Natural killer cell (primary cell): Measurements from ENCODE around the gene SCT. TPM values are rescaled to one million over a fixed set of nuclear protein-coding genes. Genes with fewer than 3 reads are reported as not detected.

Experiments used
- ATAC-seq, 3 donors: fragments of 150-1000 bp in 2 of 3; fragments of 200-7000 bp in 1 of 3; cut with Tn5 transposase; 1 replicate in 1 of 3; 2 replicates in 2 of 3; pipeline ENCODE4 v1.10.0; 2021; ENCODE audit warnings: mild to moderate bottlenecking in 2 of 3, moderate library complexity in 2 of 3
- DNase-seq, 2 donors: peaks; one replicate each; pipeline versions ENCODE4 v3.0.0 to v3.0.0-alpha.2; 2013 to 2021; ENCODE audit warnings: mixed read lengths in 1 of 2
- H3K27ac ChIP-seq: one replicate; pipeline ENCODE4 v1.5.1; 2013; ENCODE audit warnings: mild to moderate bottlenecking, low read length
- H3K27me3 ChIP-seq: one replicate; pipeline ENCODE4 v1.6.1; 2013; ENCODE audit warnings: low read length; ENCODE audit not compliant: control insufficient read depth, insufficient read depth
- H3K36me3 ChIP-seq: one replicate; pipeline ENCODE4 v1.6.1; 2013; ENCODE audit warnings: low read length; ENCODE audit not compliant: control insufficient read depth, insufficient read depth
- H3K4me1 ChIP-seq: one replicate; pipeline ENCODE4 v1.6.1; 2013; ENCODE audit warnings: low read length; ENCODE audit not compliant: control insufficient read depth, insufficient read depth
- H3K4me3 ChIP-seq: one replicate; pipeline ENCODE4 v1.5.1; 2013; ENCODE audit warnings: low read length
- H3K9me3 ChIP-seq: one replicate; pipeline ENCODE4 v1.6.1; 2013; ENCODE audit warnings: low read length; ENCODE audit not compliant: control insufficient read depth, insufficient read depth
- H3K27ac Mint-ChIP-seq, 2 donors: one replicate each; pipeline ENCODE4 v1.8.0; 2022; ENCODE audit warnings: mild to moderate bottlenecking in 2 of 2, mixed read lengths in 2 of 2, moderate library complexity in 1 of 2
- H3K27me3 Mint-ChIP-seq, 2 donors: one replicate each; pipeline ENCODE4 v1.8.0; 2022; ENCODE audit warnings: low read depth in 2 of 2, mixed read lengths in 2 of 2
- H3K36me3 Mint-ChIP-seq: one replicate; pipeline ENCODE4 v1.8.0; 2022; ENCODE audit warnings: mixed read lengths
- H3K4me1 Mint-ChIP-seq, 2 donors: one replicate each; pipeline ENCODE4 v1.8.0; 2022; ENCODE audit warnings: mixed read lengths in 2 of 2
- H3K4me3 Mint-ChIP-seq: one replicate; pipeline ENCODE4 v1.8.0; 2022; ENCODE audit warnings: mild to moderate bottlenecking, moderate library complexity, mixed read lengths
- H3K9me3 Mint-ChIP-seq, 2 donors: one replicate each; pipeline ENCODE4 v1.8.0; 2022; ENCODE audit warnings: mixed read lengths in 2 of 2
- CTCF ChIP-seq: fragments of 200-600 bp; IDR thresholded peaks from one replicate; pipeline ENCODE4 v1.8.0; 2022; ENCODE audit warnings: antibody characterized with exemption
- WGBS: methylation state at CpG from one replicate; pipeline ENCODE4 v1.1.7; 2013; ENCODE audit warnings: missing lambda C conversion rate; ENCODE audit not compliant: insufficient coverage; 5-methylcytosine and 5-hydroxymethylcytosine counted together
- intact Hi-C: fragments of 100-400 bp; cut with micrococcal nuclease; formaldehyde crosslinking; loops from one replicate; pipeline ENCODE4 v1.14.2; 2022
- total RNA-seq, 4 donors: library from RNA; stranded (reverse); fragments of 120-200 nt in 1 of 4; gene quantifications; one replicate each; pipeline versions ENCODE4 v1.2.3 to v1.2.4, GENCODE V29; 2013 to 2022

Gene SCT
- total RNA-seq, 3 donors from 2014 or later (not counting 1 experiment from before 2014, with no cell fraction given) = not detected

DNA sequence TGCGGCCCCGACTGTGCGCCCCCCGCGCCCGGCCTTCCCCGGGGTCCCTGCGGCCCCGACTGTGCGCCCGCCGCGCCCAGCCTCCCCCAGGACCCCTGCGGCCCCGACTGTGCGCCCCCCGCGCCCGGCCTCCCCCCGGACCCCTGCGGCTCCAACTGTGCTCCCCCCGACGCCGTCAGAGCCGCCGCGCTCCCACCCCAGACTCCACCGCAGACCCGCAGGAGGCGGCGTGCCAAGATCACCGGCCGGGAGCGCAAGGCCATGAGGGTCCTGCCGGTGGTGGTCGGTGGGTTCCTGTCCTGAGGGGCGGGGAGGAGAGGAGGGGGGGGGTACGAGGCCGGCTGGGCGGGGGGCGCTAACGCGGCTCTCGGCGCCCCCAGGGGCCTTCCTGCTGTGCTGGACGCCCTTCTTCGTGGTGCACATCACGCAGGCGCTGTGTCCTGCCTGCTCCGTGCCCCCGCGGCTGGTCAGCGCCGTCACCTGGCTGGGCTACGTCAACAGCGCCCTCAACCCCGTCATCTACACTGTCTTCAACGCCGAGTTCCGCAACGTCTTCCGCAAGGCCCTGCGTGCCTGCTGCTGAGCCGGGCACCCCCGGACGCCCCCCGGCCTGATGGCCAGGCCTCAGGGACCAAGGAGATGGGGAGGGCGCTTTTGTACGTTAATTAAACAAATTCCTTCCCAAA, 13.2 kb upstream of the SCT start:
- Histone ChIP-seq H3K36me3 (peaks cover 6% of the 10 kb centered on the region), H3K27ac (no peak overlapping the region), H3K27me3 (peaks cover 16% of the 10 kb centered on the region), H3K4me3 (no peak overlapping the region), H3K9me3 (peaks cover 4% of the 10 kb centered on the region), H3K4me1 (peaks cover 21% of the 10 kb centered on the region)
- peak overlapping the region in 1 of 2 donors; percentile 36 for H3K27ac Mint-ChIP-seq
- H3K4me3 Mint-ChIP-seq = peak overlapping the region; percentile 56
- ATAC-seq (peak; percentile 44 to 55 (median 46)), DNase-seq (no peak)
- 5% methylated on average over 67 of the region's 69 CpGs for WGBS
- intact Hi-C loops = no loop called here
- peaks cover 8 to 24% of the 10 kb centered on the region in 2 donors for H3K27me3 Mint-ChIP-seq
- no peak for TF ChIP-seq CTCF
- peaks cover 5 to 19% of the 10 kb centered on the region in 2 donors for H3K4me1 Mint-ChIP-seq
- H3K36me3 Mint-ChIP-seq = no peaks in the 10 kb centered on the region
- H3K9me3 Mint-ChIP-seq = no peaks in the 10 kb centered on the region

GRCh38 chr11:639332-639955, 12.5 kb upstream of the SCT start:
- H3K27ac ChIP-seq = no peak overlapping the region
- peaks cover 4% of the 10 kb centered on the region for H3K9me3 ChIP-seq
- no peaks in the 10 kb centered on the region for H3K9me3 Mint-ChIP-seq
- H3K36me3 Mint-ChIP-seq = no peaks in the 10 kb centered on the region
- no peak for TF ChIP-seq CTCF
- H3K4me1 ChIP-seq = peaks cover 21% of the 10 kb centered on the region
- H3K4me3 ChIP-seq = no peak overlapping the region
- no peak for DNase-seq
- intact Hi-C loops = no loop called here
- H3K4me1 Mint-ChIP-seq = peaks cover 5 to 19% of the 10 kb centered on the region in 2 donors
- 7% methylated on average over 80 of the region's 80 CpGs for WGBS
- peak in 2 of 3 donors; percentile 25 to 30 for ATAC-seq
- H3K4me3 Mint-ChIP-seq = no peak overlapping the region
- H3K27ac Mint-ChIP-seq = no peak overlapping the region
- H3K27me3 Mint-ChIP-seq = peaks cover 8 to 24% of the 10 kb centered on the region in 2 donors
- peaks cover 16% of the 10 kb centered on the region for H3K27me3 ChIP-seq
- H3K36me3 ChIP-seq = peaks cover 6% of the 10 kb centered on the region

DNA sequence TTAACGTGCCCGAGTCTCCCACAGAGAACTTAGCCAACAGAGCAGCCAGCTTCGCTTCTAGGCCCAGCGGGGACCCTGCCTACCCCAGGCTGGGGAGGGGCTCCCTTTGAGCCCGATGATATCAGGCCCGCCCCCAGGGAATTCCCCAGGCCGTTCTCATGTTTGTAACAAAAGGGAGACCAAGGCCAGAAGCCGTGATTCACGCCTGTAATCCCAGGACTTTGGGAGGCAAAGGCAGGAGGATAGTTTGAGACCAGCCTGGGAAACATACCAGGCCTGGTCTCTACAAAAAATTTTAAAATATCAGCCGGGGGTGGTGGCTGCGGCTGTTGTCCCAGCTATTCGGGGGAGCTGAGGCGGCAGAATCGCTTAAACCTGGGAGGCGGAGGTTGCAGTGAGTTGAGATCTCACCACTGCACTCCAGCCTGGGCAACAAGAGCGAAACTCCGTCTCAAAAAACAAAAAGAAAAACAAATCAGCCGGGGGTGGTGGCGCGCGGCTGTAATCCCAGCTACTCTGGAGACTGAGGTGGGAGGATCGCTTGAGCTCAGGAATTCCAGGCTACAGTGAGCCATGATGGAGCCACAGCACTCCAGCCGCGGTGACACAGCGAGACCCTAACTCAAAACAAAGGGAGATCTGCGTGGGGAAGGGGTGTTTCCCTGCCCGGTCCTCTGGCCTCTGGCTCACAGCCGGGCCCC, 11.8 kb upstream of the SCT start:
- Histone ChIP-seq H3K4me3 (no peak overlapping the region), H3K4me1 (peaks cover 21% of the 10 kb centered on the region), H3K9me3 (peaks cover 4% of the 10 kb centered on the region), H3K27me3 (peaks cover 16% of the 10 kb centered on the region), H3K36me3 (peaks cover 4% of the 10 kb centered on the region), H3K27ac (no peak overlapping the region)
- ATAC-seq (no peak), DNase-seq (peak in 1 of 2 donors; percentile 11)
- Mint-ChIP-seq H3K9me3 (no peaks in the 10 kb centered on the region), H3K36me3 (no peaks in the 10 kb centered on the region), H3K4me1 (peaks cover 5 to 19% of the 10 kb centered on the region in 2 donors), H3K4me3 (peak overlapping the region; percentile 42), H3K27me3 (peaks cover 8 to 24% of the 10 kb centered on the region in 2 donors), H3K27ac (no peak overlapping the region)
- WGBS = 75% methylated on average over 27 of the region's 28 CpGs
- TF ChIP-seq CTCF = no peak
- intact Hi-C loops = no loop called here
